HEK293T (cell line): ENCODE measurements around the gene SP110.

Experiments
- ELF4 ChIP-seq: fragments of 450-650 bp; IDR thresholded peaks from 2 replicates; pipeline ENCODE4 v1.6.1; 2017; ENCODE audit warnings: antibody characterized with exemption
- FOXK2 ChIP-seq: fragments of 450-650 bp; IDR thresholded peaks from 2 replicates; pipeline ENCODE4 v1.6.1; 2016; ENCODE audit warnings: mild to moderate bottlenecking
- NFRKB ChIP-seq: fragments of 450-650 bp; IDR thresholded peaks from 2 replicates; pipeline ENCODE4 v1.6.1; 2016; ENCODE audit warnings: mild to moderate bottlenecking, moderate library complexity
- SP1 ChIP-seq: fragments of 450-650 bp; IDR thresholded peaks from 2 replicates; pipeline ENCODE4 v1.6.1; 2017

DNA sequence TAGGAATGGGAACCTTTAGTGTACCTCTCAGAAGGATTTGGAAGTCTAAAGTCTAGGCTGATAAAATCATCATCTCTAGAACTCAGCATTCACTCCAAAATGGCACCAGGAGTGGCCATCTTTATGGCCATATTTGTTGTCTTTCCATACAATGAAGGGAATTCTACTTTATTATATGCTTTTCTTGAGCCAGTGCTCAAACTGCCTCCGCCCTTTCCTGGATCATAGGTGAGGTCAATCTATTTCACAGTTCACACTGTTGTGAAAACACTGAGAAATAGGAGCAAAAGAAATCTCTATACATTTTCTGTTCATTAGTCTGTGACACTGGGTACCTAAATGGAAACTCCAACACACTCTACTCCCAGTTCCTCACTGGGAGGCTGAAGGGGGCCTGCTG is 55.6 kb downstream of the SP110 start:
- TF ChIP-seq ELF4 (no peak), FOXK2 (no peak), NFRKB (no peak), SP1 (no peak)
